GM12872 (cell line): ENCODE measurements around the gene GALNT5.

Source experiments
- CTCF ChIP-seq: IDR thresholded peaks from 3 replicates; pipeline ENCODE4 v1.5.1; 2011; ENCODE audit warnings: low read depth, mild to moderate bottlenecking, low read length, moderate library complexity; ENCODE audit not compliant: insufficient read depth

The GALNT5 gene

GRCh38 chr2:157345647-157346389 is 88.3 kb downstream of the GALNT5 start:
- no peak for TF ChIP-seq CTCF

- TF ChIP-seq CTCF: no peak
Observed at GRCh38 chr2:157348291-157348921, 90.9 kb downstream of the GALNT5 start.

GRCh38 chr2:157349949-157350515 is 92.5 kb downstream of the GALNT5 start:
- no peak for TF ChIP-seq CTCF

GRCh38 chr2:157355618-157356017 is 98.1 kb downstream of the GALNT5 start:
- TF ChIP-seq CTCF: no peak

GRCh38 chr2:157359628-157360027 is 102.1 kb downstream of the GALNT5 start:
- TF ChIP-seq CTCF: no peak

GRCh38 chr2:157361526-157361925 is 104.0 kb downstream of the GALNT5 start:
- TF ChIP-seq CTCF: no peak

GRCh38 chr2:157362627-157363026 is 105.1 kb downstream of the GALNT5 start:
- TF ChIP-seq CTCF: no peak
